ENCODE results near the gene CEP85L. TPM values are rescaled to one million over a fixed set of nuclear protein-coding genes. Genes with fewer than 3 reads are reported as not detected.

The CEP85L gene
- total and polyA plus RNA-seq, 2 of the 4 experiments (the other 2 are of a cell fraction), result 2.3 to 25.6 TPM

DNA sequence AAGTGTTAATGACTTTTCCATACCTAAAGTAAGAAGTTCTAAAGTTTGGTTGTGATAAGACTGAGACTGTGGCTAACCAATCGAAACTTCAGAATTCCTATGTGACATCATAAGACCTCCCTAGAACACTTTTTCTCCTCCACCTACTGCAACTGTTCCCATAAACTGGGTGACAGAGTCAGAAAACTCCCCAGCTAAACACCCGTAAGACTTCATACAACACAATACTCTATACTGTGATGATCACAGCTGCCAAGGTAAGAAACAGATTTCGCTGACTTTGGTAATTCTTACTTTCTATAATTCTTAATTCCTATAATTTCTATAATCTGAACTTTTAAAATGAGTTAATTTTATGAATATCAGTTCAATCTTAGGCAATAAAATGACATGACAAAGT, 103.3 kb downstream of the CEP85L start, which contains the start of gene PLN:
Gene PLN, plus strand, starts transcription at position 161 of the 400 bp plus-strand sequence. CDS start 10,626 bp downstream, outside the sequence.
- Histone ChIP-seq H3K9ac (ENCODE audit: low read depth, low read length) (no peak within 1 kb of the TSS), H3K18ac (ENCODE audit: low read depth, low read length) (no peak within 1 kb of the TSS), H2BK20ac (ENCODE audit: low read depth, low read length) (no peak within 1 kb of the TSS), H3K9me1 (ENCODE audit: insufficient read depth, low read length) (no peaks in the 10 kb centered on the region), H2BK5ac (ENCODE audit: low read depth, low read length, poor library complexity, severe bottlenecking) (no peak within 1 kb of the TSS), H4K20me1 (ENCODE audit: insufficient read depth, low read length) (no peaks in the 10 kb centered on the region; the same call in 1 of the 2 replicates), H3K14ac (replicated peaks; ENCODE audit: low read depth, low read length) (no peak within 1 kb of the TSS), H3K79me1 (ENCODE audit: low read depth in 1 of 2, low read length in 2 of 2) (peaks cover 0 to 7% of the 10 kb centered on the region in 2 experiments; a peak in 3 of 4 replicates), H3K56ac (ENCODE audit: extremely low read depth, insufficient read depth, low read length) (no peak within 1 kb of the TSS), H4K5ac (ENCODE audit: low read depth, low read length) (no peak within 1 kb of the TSS), H3K4me2 (ENCODE audit: low read depth, low read length) (no peak within 1 kb of the TSS), H3K4me1 (ENCODE audit: control insufficient read depth, insufficient read depth, low read length) (peaks cover 2% of the 10 kb centered on the region), H3K9me3 (ENCODE audit: control insufficient read depth, insufficient read depth, low read length) (no peaks in the 10 kb centered on the region), H3K4me3 (ENCODE audit: insufficient read depth, low read depth, low read length) (no peak within 1 kb of the TSS), H4K91ac (ENCODE audit: insufficient read depth, low read depth, low read length) (no peak within 1 kb of the TSS), H3K27me3 (ENCODE audit: control insufficient read depth, insufficient read depth, low read length) (no peaks in the 10 kb centered on the region), H3K27ac (ENCODE audit: insufficient read depth, low read length) (no peak within 1 kb of the TSS), H2AK9ac (replicated peaks; ENCODE audit: low read depth, low read length, poor library complexity) (no peak within 1 kb of the TSS), H3K4ac (ENCODE audit: low read depth, low read length) (no peak within 1 kb of the TSS), H2BK120ac (ENCODE audit: low read depth, low read length) (no peak within 1 kb of the TSS), H3K36me3 (ENCODE audit: control insufficient read depth, insufficient read depth, low read length) (no peaks in the 10 kb centered on the region), H3K23ac (ENCODE audit: low read depth, low read length) (no peak within 1 kb of the TSS), H2AFZ (replicated peaks; ENCODE audit: low read length, poor library complexity) (no peak within 1 kb of the TSS), H4K8ac (ENCODE audit: low read depth in 2 of 2, low read length in 2 of 2) (no peak within 1 kb of the TSS; a peak in 1 of 4 replicates), H2BK15ac (ENCODE audit: low read depth, low read length) (no peak within 1 kb of the TSS), H2AK5ac (ENCODE audit: low read depth, low read length) (no peak within 1 kb of the TSS)
- intact Hi-C loops (cut with micrococcal nuclease) (loop anchor here (2.0 kb wide), 1 partner anchor 571 kb away; no protein-coding TSS in a partner anchor), dilution Hi-C loops (cut with HindIII; ENCODE audit: low sequenced_read_pairs, unreplicated experiment) (no loop called here), in situ Hi-C loops (cut with MboI; ENCODE audit: low sequenced_read_pairs) (no loop called here)
- CTCF ChIA-PET, result interaction anchor here (1.0 kb wide), 1 partner anchor 263 kb away, joined by 3 read pairs; no protein-coding TSS in a partner anchor
- BruUV-seq (replicated peaks), result no TSS peak
- DNase-seq, result no peak
- POLR2A ChIA-PET (ENCODE audit: unreplicated experiment), result no interaction called here
- ATAC-seq (ENCODE audit: low read depth), result no peak
- TF ChIP-seq MAFK (IDR thresholded peaks at IDR 0.05; ENCODE audit: low read depth, low read length), result peak; percentile 49
- TF ChIP-seq MAZ (IDR thresholded peaks at IDR 0.05; ENCODE audit: borderline replicate concordance, low read depth, low read length), result no peak
- no CpG with 5 or more reads among the region's 3 CpGs for WGBS, 2 experiments (ENCODE audit: extremely low coverage in 2 of 2, insufficient read length in 1 of 2)
